Psoas muscle (tissue), 8 donors: ENCODE data around the gene POLR2H. TPM values are rescaled to one million over a fixed set of nuclear protein-coding genes. Genes with fewer than 3 reads are reported as not detected.
A peak's percentile ranks its signal among the peaks of the same experiment; 100 is the strongest.

Experiments
- ATAC-seq, 4 donors: fragments of 200-7000 bp; cut with Tn5 transposase; one replicate each; pipeline ENCODE4 v1.9.1; 2020; ENCODE audit warnings: moderate library complexity in 3 of 4, mild to moderate bottlenecking in 2 of 4
- DNase-seq, 2 donors: peaks; one replicate each; pipeline ENCODE4 v3.0.0-alpha.2; 2020
- H3K27ac ChIP-seq: fragments of 200-600 bp; one replicate; pipeline ENCODE4 v1.8.0; 2022
- H3K27me3 ChIP-seq, 3 donors: fragments of 200-600 bp in 1 of 3; one replicate each; pipeline versions ENCODE4 v1.6.1 to v1.8.0; 2013 to 2022; ENCODE audit warnings: low read length in 2 of 3, mild to moderate bottlenecking in 2 of 3, moderate library complexity in 1 of 3; ENCODE audit not compliant: insufficient read depth in 3 of 3
- H3K36me3 ChIP-seq, 2 donors: fragments of 200-600 bp in 1 of 2; one replicate each; pipeline versions ENCODE4 v1.6.1 to v1.8.0; 2013 to 2022; ENCODE audit warnings: low read depth in 1 of 2, mild to moderate bottlenecking in 1 of 2, moderate library complexity in 1 of 2; ENCODE audit not compliant: insufficient read depth in 1 of 2
- H3K4me1 ChIP-seq: fragments of 200-600 bp; one replicate; pipeline ENCODE4 v1.8.0; 2022
- H3K4me3 ChIP-seq: fragments of 200-600 bp; one replicate; pipeline ENCODE4 v1.8.0; 2022; ENCODE audit warnings: mild to moderate bottlenecking
- H3K9me3 ChIP-seq: fragments of 200-600 bp; one replicate; pipeline ENCODE4 v1.8.0; 2022
- CTCF ChIP-seq: fragments of 200-600 bp; IDR thresholded peaks from one replicate; pipeline ENCODE4 v1.8.0; 2022; ENCODE audit warnings: antibody characterized with exemption
- WGBS, 3 donors: extraction: QIAGEN DNeasy Blood & Tissue Kit; methylation state at CpG; one replicate each; pipeline versions ENCODE4 v1.1.6 to v1.1.7; 2013; 5-methylcytosine and 5-hydroxymethylcytosine counted together
- intact Hi-C, 2 donors: fragments of 100-400 bp; cut with DNase I; formaldehyde crosslinking; loops; one replicate each; pipeline versions ENCODE4 v1.11.0 to v1.14.2; 2022
- polyA plus RNA-seq, 3 donors: library from polyadenylated mRNA; stranded (reverse); fragments of 200-250 nt; gene quantifications; one replicate each; pipeline ENCODE4 v1.2.3, GENCODE V29; 2013
- total RNA-seq, 4 donors: library from RNA; stranded (reverse); fragmentation: NEBNext Ultra II Directional in 2 of 4; extraction: Animal tissue kit (Norgen Biotek cat#: 25700) in 2 of 4; gene quantifications; one replicate each; pipeline versions ENCODE4 v1.2.1 to v1.2.4, GENCODE V29; 2021 to 2023
- donor health status: healthy with polysubstance abuse.
- donor health status: DM: no; HTN: no; CAD: no; lungs with moderate emphysema.
- donor health status: Bipolar disorder and iron deficiency.
- donor health status: healthy.
- donor health status: DM: yes; HTN: yes; CAD: no.
- donor health status: DM: no; HTN: no; CAD: no.
- donor health status: DM: no; HTN: no; CAD: no.
- donor health status: DM: yes; HTN: yes; CAD: no.

Gene POLR2H
- total and polyA plus RNA-seq, 7 donors, result 21.2 to 117 (median 33.2) TPM

GRCh38 chr3:184315871-184316661 is 45.4 kb upstream of the POLR2H start:
- no peak for TF ChIP-seq CTCF
- H3K4me1 ChIP-seq, result peaks cover 46% of the 10 kb centered on the region
- H3K4me3 ChIP-seq, result peak overlapping the region; percentile 80
- H3K27ac ChIP-seq, result peak overlapping the region; percentile 96
- H3K36me3 ChIP-seq, result peaks cover 11 to 38% of the 10 kb centered on the region in 2 donors
- ATAC-seq (no peak), DNase-seq (peak in 1 of 2 donors; percentile 48)
- no peaks in the 10 kb centered on the region for H3K27me3 ChIP-seq
- no peaks in the 10 kb centered on the region for H3K9me3 ChIP-seq
- intact Hi-C loops, result loop anchor here in 1 of 2 donors (5.0 kb wide), 1 partner anchor 139 kb away; no protein-coding TSS in a partner anchor
- WGBS, 3 donors, result 25 to 39% (median 26%) methylated on average over 15 to 16 of the region's 16 CpGs

GRCh38 chr3:184316792-184317191 is 44.7 kb upstream of the POLR2H start:
- intact Hi-C loops, result loop anchor here in 1 of 2 donors (5.0 kb wide), 1 partner anchor 139 kb away; no protein-coding TSS in a partner anchor
- ATAC-seq (no peak), DNase-seq (no peak)
- H3K4me3 ChIP-seq, result peak overlapping the region; percentile 80
- H3K4me1 ChIP-seq, result peaks cover 53% of the 10 kb centered on the region
- peaks cover 11 to 45% of the 10 kb centered on the region in 2 donors for H3K36me3 ChIP-seq
- WGBS, 3 donors, result 70 to 80% (median 75%) methylated on average over 7 of the region's 7 CpGs
- TF ChIP-seq CTCF, result no peak
- H3K27me3 ChIP-seq, result no peaks in the 10 kb centered on the region
- no peaks in the 10 kb centered on the region for H3K9me3 ChIP-seq
- H3K27ac ChIP-seq, result peak overlapping the region; percentile 96

- peak overlapping the region; percentile 96 for H3K27ac ChIP-seq
- no peaks in the 10 kb centered on the region for H3K27me3 ChIP-seq
- DNase-seq (peak in 1 of 2 donors; percentile 36), ATAC-seq (no peak)
- peaks cover 11 to 49% of the 10 kb centered on the region in 2 donors for H3K36me3 ChIP-seq
- H3K9me3 ChIP-seq, result no peaks in the 10 kb centered on the region
- H3K4me3 ChIP-seq, result peak overlapping the region; percentile 80
- intact Hi-C loops, result loop anchor here in 1 of 2 donors (5.0 kb wide), 1 partner anchor 140 kb away; no protein-coding TSS in a partner anchor
- no peak for TF ChIP-seq CTCF
- peaks cover 57% of the 10 kb centered on the region for H3K4me1 ChIP-seq
- 53 to 65% (median 56%) methylated on average over 5 of the region's 5 CpGs for WGBS, 3 donors
Measured at GRCh38 chr3:184317201-184317600, 44.3 kb upstream of the POLR2H start.

- no peaks in the 10 kb centered on the region for H3K27me3 ChIP-seq
- H3K4me1 ChIP-seq, result peaks cover 80% of the 10 kb centered on the region
- peaks cover 26 to 78% of the 10 kb centered on the region in 2 donors for H3K36me3 ChIP-seq
- intact Hi-C loops, result no loop called here
- no peak for TF ChIP-seq CTCF
- H3K27ac ChIP-seq, result peak overlapping the region; percentile 90
- H3K4me3 ChIP-seq, result peak overlapping the region; percentile 71
- 1 to 10% (median 4%) methylated on average over 4 of the region's 4 CpGs for WGBS, 3 donors
- no peaks in the 10 kb centered on the region for H3K9me3 ChIP-seq
- DNase-seq (peak; percentile 98 to 99), ATAC-seq (peak; percentile 85 to 87 (median 86))
Measured at GRCh38 chr3:184320104-184320445, 41.4 kb upstream of the POLR2H start.
